H1 (cell line): ENCODE data around the gene UBAP1. TPM values are rescaled to one million over a fixed set of nuclear protein-coding genes. Genes with fewer than 3 reads are reported as not detected.

ENCODE experiments used
- CTCF ChIA-PET: fragments of 300-600 bp; sonication (Branson Sonifier 250); formaldehyde crosslinking; loops from one replicate; lab custom pipeline; 2021; ENCODE audit not compliant: partially characterized antibody; lab: Charles Lee
- POLR2A ChIA-PET: fragments of 300-600 bp; sonication (Branson Sonifier 250); formaldehyde crosslinking; loops from one replicate; lab custom pipeline; 2021; ENCODE audit warnings: inconsistent platforms; ENCODE audit not compliant: partially characterized antibody; lab: Charles Lee
- DNase-seq, 2 experiments: peaks; one replicate each; pipeline versions ENCODE4 v3.0.0 to v3.0.0-alpha.2; 2010 to 2022; ENCODE audit warnings: low spot score in 2 of 2, low read depth in 1 of 2, mixed read lengths in 1 of 2
- FAIRE-seq: peaks from 2 replicates; lab custom pipeline; 2011; peaks lifted over from hg19 to GRCh38; lab: Jason Lieb, UNC
- H2AFZ ChIP-seq: 2 replicates; pipeline ENCODE4 v1.8.1; 2012; ENCODE audit warnings: low read length, inconsistent platforms
- H2AK5ac ChIP-seq: 2 replicates; pipeline ENCODE4 v1.6.1; 2013; ENCODE audit warnings: low read depth, low read length
- H2BK120ac ChIP-seq: replicated peaks from 2 replicates; pipeline ENCODE3; 2013; ENCODE audit warnings: low read depth, low read length, inconsistent platforms
- H2BK12ac ChIP-seq: 2 replicates; pipeline ENCODE4 v1.6.1; 2013; ENCODE audit warnings: low read depth, low read length
- H2BK15ac ChIP-seq: 2 replicates; pipeline ENCODE4 v1.6.1; 2013; ENCODE audit warnings: low read length
- H2BK20ac ChIP-seq: 2 replicates; pipeline ENCODE4 v1.6.1; 2013; ENCODE audit warnings: low read length
- H2BK5ac ChIP-seq: 2 replicates; pipeline ENCODE4 v1.6.1; 2013; ENCODE audit warnings: low read depth, low read length
- H3K14ac ChIP-seq: 2 replicates; pipeline ENCODE4 v1.6.1; 2013; ENCODE audit warnings: inconsistent platforms; ENCODE audit not compliant: insufficient read length
- H3K18ac ChIP-seq: 2 replicates; pipeline ENCODE4 v1.6.1; 2013; ENCODE audit warnings: low read length; ENCODE audit errors: extremely low read depth
- H3K23ac ChIP-seq: 2 replicates; pipeline ENCODE4 v1.6.1; 2013; ENCODE audit warnings: inconsistent platforms; ENCODE audit not compliant: insufficient read length
- H3K23me2 ChIP-seq: 2 replicates; pipeline ENCODE4 v1.6.1; 2013; ENCODE audit warnings: low read depth, low read length
- H3K27ac ChIP-seq: 2 replicates; pipeline ENCODE4 v1.6.1; 2011; ENCODE audit warnings: low read depth, low read length, inconsistent platforms
- H3K27me3 ChIP-seq, 4 experiments: replicated peaks in 1 of 4; 1 replicate in 1 of 4; 2 replicates in 3 of 4; pipeline versions ENCODE4 v1.6.1 to v1.8.1; 2011 to 2013; ENCODE audit warnings: low read length in 3 of 4, mild to moderate bottlenecking in 3 of 4, inconsistent platforms in 2 of 4, mixed read lengths in 2 of 4, moderate library complexity in 1 of 4; ENCODE audit not compliant: control insufficient read depth in 3 of 4, insufficient read depth in 3 of 4; ENCODE audit errors: extremely low read depth in 1 of 4
- H3K36me3 ChIP-seq, 4 experiments: 2 replicates each; pipeline versions ENCODE4 v1.6.1 to v1.8.1; 2011 to 2013; ENCODE audit warnings: mild to moderate bottlenecking in 4 of 4, low read length in 3 of 4, moderate library complexity in 2 of 4, control low read depth in 1 of 4, inconsistent platforms in 1 of 4; ENCODE audit not compliant: insufficient read depth in 4 of 4, control insufficient read depth in 2 of 4
- H3K4ac ChIP-seq: replicated peaks from 2 replicates; pipeline ENCODE3; 2013; ENCODE audit warnings: low read length, low read depth, mixed read lengths, inconsistent platforms; ENCODE audit not compliant: insufficient read length
- H3K4me1 ChIP-seq, 4 experiments: replicated peaks in 1 of 4; 1 replicate in 1 of 4; 2 replicates in 3 of 4; pipeline versions ENCODE4 v1.6.1 to v1.8.1; 2011 to 2013; ENCODE audit warnings: low read length in 3 of 4, inconsistent platforms in 2 of 4, mixed read lengths in 1 of 4; ENCODE audit not compliant: insufficient read depth in 4 of 4, control insufficient read depth in 3 of 4
- H3K4me2 ChIP-seq, 2 experiments: 2 replicates each; pipeline versions ENCODE4 v1.6.1 to v1.8.1; 2011 to 2013; ENCODE audit warnings: low read depth in 2 of 2, low read length in 2 of 2, control low read depth in 1 of 2, inconsistent platforms in 1 of 2, mild to moderate bottlenecking in 1 of 2; ENCODE audit not compliant: insufficient read depth in 1 of 2
- H3K4me3 ChIP-seq, 4 experiments: fragments of 200-600, 300-600 bp in 1 of 4; sonication (generic), shearing (Covaris generic), sonication (Bioruptor Twin) in 1 of 4; 2 replicates each; pipeline versions ENCODE4 v1.5.1 to v1.8.1; 2011 to 2016; ENCODE audit warnings: low read length in 4 of 4, low read depth in 3 of 4, control low read depth in 2 of 4, inconsistent platforms in 2 of 4, mild to moderate bottlenecking in 2 of 4, mixed read lengths in 1 of 4, moderate library complexity in 1 of 4; ENCODE audit not compliant: insufficient read depth in 2 of 4; ENCODE audit errors: extremely low read depth in 1 of 4
- H3K56ac ChIP-seq: replicated peaks from 2 replicates; pipeline ENCODE3; 2013; ENCODE audit warnings: low read depth, mild to moderate bottlenecking, mixed read lengths, low read length, inconsistent platforms; ENCODE audit not compliant: insufficient read length
- H3K79me1 ChIP-seq: 2 replicates; pipeline ENCODE4 v1.6.1; 2013; ENCODE audit warnings: low read depth, low read length, control low read depth
- H3K79me2 ChIP-seq, 2 experiments: 2 replicates each; pipeline versions ENCODE4 v1.6.1 to v1.8.1; 2012 to 2013; ENCODE audit warnings: low read length in 2 of 2, mild to moderate bottlenecking in 2 of 2, inconsistent platforms in 1 of 2; ENCODE audit not compliant: insufficient read depth in 2 of 2, control insufficient read depth in 1 of 2
- H3K9ac ChIP-seq, 4 experiments: replicated peaks in 1 of 4; 1 replicate in 1 of 4; 2 replicates in 3 of 4; pipeline versions ENCODE4 v1.6.1 to v1.8.1; 2011 to 2013; ENCODE audit warnings: low read depth in 3 of 4, low read length in 3 of 4, control low read depth in 2 of 4, mild to moderate bottlenecking in 2 of 4, moderate library complexity in 2 of 4, inconsistent platforms in 1 of 4; ENCODE audit errors: extremely low read depth in 1 of 4
- H3K9me3 ChIP-seq, 2 experiments: 2 replicates each; pipeline versions ENCODE4 v1.6.1 to v1.8.1; 2012 to 2013; ENCODE audit warnings: mild to moderate bottlenecking in 2 of 2, moderate library complexity in 2 of 2, control low read depth in 1 of 2, inconsistent platforms in 1 of 2, low read depth in 1 of 2, low read length in 1 of 2, mixed read lengths in 1 of 2; ENCODE audit not compliant: insufficient read depth in 2 of 2
- H4K20me1 ChIP-seq, 2 experiments: replicated peaks in 1 of 2; 2 replicates each; pipeline versions ENCODE3 to v1.8.1; 2011 to 2013; ENCODE audit warnings: inconsistent platforms in 2 of 2, low read length in 2 of 2, mild to moderate bottlenecking in 1 of 2; ENCODE audit not compliant: insufficient read depth in 2 of 2, control insufficient read depth in 1 of 2
- H4K5ac ChIP-seq: 2 replicates; pipeline ENCODE4 v1.6.1; 2013; ENCODE audit warnings: low read length, low read depth, mixed read lengths, inconsistent platforms; ENCODE audit not compliant: insufficient read length
- H4K8ac ChIP-seq: 2 replicates; pipeline ENCODE4 v1.8.0; 2013; ENCODE audit warnings: mild to moderate bottlenecking, moderate library complexity, low read length, inconsistent platforms; ENCODE audit not compliant: insufficient read depth; ENCODE audit errors: extremely low read depth
- H4K91ac ChIP-seq: replicated peaks from 2 replicates; pipeline ENCODE3; 2013; ENCODE audit warnings: low read length, mixed read lengths, inconsistent platforms; ENCODE audit not compliant: insufficient read length
- CBX5 ChIP-seq: fragments of 300-800, 300-1000 bp; sonication (generic); IDR thresholded peaks from 2 replicates; pipeline ENCODE4 v1.7.1; 2016; ENCODE audit warnings: antibody characterized with exemption, low read length, low read depth
- CREB1 ChIP-seq: IDR thresholded peaks from 2 replicates; pipeline ENCODE4 v1.6.1; 2012; ENCODE audit warnings: inconsistent platforms
- EGR1 ChIP-seq: IDR thresholded peaks from 2 replicates; pipeline ENCODE4 v1.6.1; 2011; ENCODE audit warnings: low read depth, low read length, borderline replicate concordance
- RXRA ChIP-seq: IDR thresholded peaks from 2 replicates; pipeline ENCODE4 v1.6.1; 2011; ENCODE audit warnings: low read depth, mild to moderate bottlenecking, low read length, moderate library complexity; ENCODE audit not compliant: insufficient read depth
- SP1 ChIP-seq: IDR thresholded peaks from 2 replicates; pipeline ENCODE4 v1.6.1; 2011; ENCODE audit warnings: low read depth, low read length
- SP2 ChIP-seq: IDR thresholded peaks from 2 replicates; pipeline ENCODE4 v1.6.1; 2012; ENCODE audit warnings: mild to moderate bottlenecking, low read length, inconsistent platforms
- TBP ChIP-seq: IDR thresholded peaks from 2 replicates; pipeline ENCODE4 v1.6.1; 2011; ENCODE audit warnings: low read depth, low read length, improper control_type of control experiment
- YY1 ChIP-seq: IDR thresholded peaks from 2 replicates; pipeline ENCODE4 v1.6.1; 2011; ENCODE audit warnings: low read depth, mild to moderate bottlenecking, low read length
- WGBS, 2 experiments: shearing (Covaris generic) in 1 of 2; methylation state at CpG; one replicate each; pipeline versions ENCODE4 v1.1.6 to v1.1.7; 2013 to 2015; ENCODE audit warnings: low lambda C conversion rate in 2 of 2, mixed read lengths in 2 of 2, inconsistent platforms in 1 of 2, low coverage in 1 of 2, missing lambda C conversion rate in 1 of 2; ENCODE audit not compliant: insufficient replicate concordance in 2 of 2, insufficient coverage in 1 of 2, insufficient read length in 1 of 2; ENCODE audit errors: extremely low coverage in 1 of 2, missing lambda C conversion rate in 1 of 2; 5-methylcytosine and 5-hydroxymethylcytosine counted together
- polyA plus RNA-seq, 7 experiments: library from polyadenylated mRNA; depleted of rRNA in 3 of 7; stranded (reverse) in 5 of 7; unstranded in 2 of 7; fragments of >200 nt in 5 of 7; fragments of 200-250 nt in 2 of 7; gene quantifications; 1 replicate in 5 of 7; 2 replicates in 1 of 7; 4 replicates in 1 of 7; pipeline versions ENCODE4 v1.2.1 to v1.2.3, GENCODE V29; 2011 to 2013; ENCODE audit warnings: missing spikeins in 2 of 7, mixed read lengths in 2 of 7
- total RNA-seq: library from RNA; stranded (reverse); fragmentation: NEBNext Ultra II Directional; extraction: Animal tissue kit (Norgen Biotek cat#: 25700); gene quantifications from 2 replicates; pipeline ENCODE4 v1.2.1, GENCODE V29; 2021
- TF ChIP-seq, protein P1 (sequence below): IDR thresholded peaks from 2 replicates; pipeline ENCODE4 v1.6.1; 2012; ENCODE audit warnings: low read length, inconsistent platforms
- TF ChIP-seq, protein P2 (sequence below): IDR thresholded peaks from 2 replicates; pipeline ENCODE4 v1.6.1; 2012; ENCODE audit warnings: inconsistent platforms

Gene UBAP1
- total and polyA plus RNA-seq, 2 of the 8 experiments (the other 6 are each of a cell fraction or from before 2014, with no cell fraction given): 31.3 to 31.4 TPM

DNA sequence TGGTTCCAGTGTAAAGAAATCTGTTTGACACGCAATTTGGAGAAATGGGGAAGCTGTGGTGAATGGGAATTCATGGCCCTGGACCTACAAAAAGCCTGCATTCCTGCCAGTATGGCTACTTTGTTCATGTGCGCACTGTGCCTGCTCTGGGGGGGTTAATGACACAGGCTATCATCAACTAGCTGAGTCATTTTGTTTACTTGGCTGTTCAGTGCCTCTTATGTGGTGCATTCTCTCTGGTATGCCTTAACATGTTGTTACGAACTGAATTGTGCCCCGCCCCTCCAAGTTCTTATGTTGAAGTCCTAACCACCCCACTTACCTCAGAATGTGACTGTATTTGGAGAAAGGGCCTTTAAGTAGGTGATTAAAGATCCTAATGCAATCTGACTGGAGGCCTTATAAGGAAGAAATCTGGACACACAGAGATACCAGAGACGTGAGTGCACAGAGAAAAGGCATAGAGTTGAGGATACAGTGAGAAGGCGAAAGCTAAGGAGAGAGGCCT is 20.4 kb upstream of the UBAP1 start:
- H2AFZ ChIP-seq: no peak overlapping the region

More for the DNA sequence above, 20.4 kb upstream of the UBAP1 start:
- H3K79me1 ChIP-seq: no peaks in the 10 kb centered on the region
- no peaks in the 10 kb centered on the region for H3K27me3 ChIP-seq
- H4K20me1 ChIP-seq: no peaks in the 10 kb centered on the region
- no peak overlapping the region for H2BK5ac ChIP-seq
- no peak overlapping the region for H3K23ac ChIP-seq
- no peak overlapping the region for H4K8ac ChIP-seq
- H3K9me3 ChIP-seq: no peaks in the 10 kb centered on the region
- no peak overlapping the region for H3K18ac ChIP-seq
- H3K4me2 ChIP-seq: no peak overlapping the region
- no peak for DNase-seq
- H2BK15ac ChIP-seq: no peak overlapping the region
- H3K4ac ChIP-seq: no peak overlapping the region
- no peak overlapping the region for H3K27ac ChIP-seq
- H3K23me2 ChIP-seq: peaks cover 2% of the 10 kb centered on the region; the same call in 1 of the 2 replicates
- H3K14ac ChIP-seq: no peak overlapping the region
- H3K9ac ChIP-seq: no peak overlapping the region
- no peak overlapping the region for H2BK12ac ChIP-seq
- CTCF ChIA-PET: interaction anchor here (0.9 kb wide), 1 partner anchor 19 kb away, joined by 3 read pairs; no protein-coding TSS in a partner anchor
- no peak for TF ChIP-seq SP2
- TF ChIP-seq, protein P1, sequence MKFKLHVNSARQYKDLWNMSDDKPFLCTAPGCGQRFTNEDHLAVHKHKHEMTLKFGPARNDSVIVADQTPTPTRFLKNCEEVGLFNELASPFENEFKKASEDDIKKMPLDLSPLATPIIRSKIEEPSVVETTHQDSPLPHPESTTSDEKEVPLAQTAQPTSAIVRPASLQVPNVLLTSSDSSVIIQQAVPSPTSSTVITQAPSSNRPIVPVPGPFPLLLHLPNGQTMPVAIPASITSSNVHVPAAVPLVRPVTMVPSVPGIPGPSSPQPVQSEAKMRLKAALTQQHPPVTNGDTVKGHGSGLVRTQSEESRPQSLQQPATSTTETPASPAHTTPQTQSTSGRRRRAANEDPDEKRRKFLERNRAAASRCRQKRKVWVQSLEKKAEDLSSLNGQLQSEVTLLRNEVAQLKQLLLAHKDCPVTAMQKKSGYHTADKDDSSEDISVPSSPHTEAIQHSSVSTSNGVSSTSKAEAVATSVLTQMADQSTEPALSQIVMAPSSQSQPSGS: no peak
- TF ChIP-seq CBX5: no peak
- TF ChIP-seq, protein P2, sequence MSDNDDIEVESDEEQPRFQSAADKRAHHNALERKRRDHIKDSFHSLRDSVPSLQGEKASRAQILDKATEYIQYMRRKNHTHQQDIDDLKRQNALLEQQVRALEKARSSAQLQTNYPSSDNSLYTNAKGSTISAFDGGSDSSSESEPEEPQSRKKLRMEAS: no peak
- no peak for TF ChIP-seq TBP
- TF ChIP-seq RXRA: no peak
- TF ChIP-seq EGR1: no peak
- TF ChIP-seq YY1: no peak
- TF ChIP-seq CREB1: no peak
- no peak for TF ChIP-seq SP1
- TF ChIP-seq, all 59 proteins: peak for 0
- Histone ChIP-seq H3K56ac (no peak overlapping the region), H3K79me2 (no peaks in the 10 kb centered on the region), H4K91ac (no peak overlapping the region), H2BK120ac (no peak overlapping the region), H4K5ac (no peak overlapping the region), H3K4me1 (no peaks in the 10 kb centered on the region), H2BK20ac (no peak overlapping the region), H3K4me3 (no peak overlapping the region), H2AK5ac (no peak overlapping the region), H3K36me3 (no peaks in the 10 kb centered on the region)
- POLR2A ChIA-PET: no interaction called here
- WGBS, 2 experiments: 79% methylated on average over 6 of the region's 6 CpGs; no CpG with 5 or more reads in 1 of the 2 experiments
- FAIRE-seq: no peak
